Heart right ventricle (tissue), 16 donors: ENCODE data around the gene TMEM207. TPM values are rescaled to one million over a fixed set of nuclear protein-coding genes. Genes with fewer than 3 reads are reported as not detected.

Experiments used
- ATAC-seq, 8 donors: fragments of 200-7000 bp; cut with Tn5 transposase; one replicate each; pipeline ENCODE4 v1.9.1; 2020; ENCODE audit warnings: mild to moderate bottlenecking in 8 of 8, moderate library complexity in 8 of 8, moderate number of reproducible peaks in 1 of 8
- DNase-seq, 2 donors: peaks; one replicate each; pipeline ENCODE4 v3.0.0-alpha.2; 2020
- H3K27ac ChIP-seq, 10 donors: fragments of 200-600 bp; sonication (generic) in 2 of 10; one replicate each; pipeline versions ENCODE4 v1.5.0 to v1.8.0; 2020 to 2022; ENCODE audit warnings: mild to moderate bottlenecking in 3 of 10
- H3K27me3 ChIP-seq, 7 donors: fragments of 200-600 bp; one replicate each; pipeline ENCODE4 v1.8.0; 2021 to 2022; ENCODE audit warnings: mild to moderate bottlenecking in 2 of 7
- H3K36me3 ChIP-seq, 9 donors: fragments of 200-600 bp; sonication (generic) in 1 of 9; one replicate each; pipeline versions ENCODE4 v1.5.0 to v1.8.0; 2020 to 2022; ENCODE audit warnings: mild to moderate bottlenecking in 2 of 9
- H3K4me1 ChIP-seq, 9 donors: fragments of 200-600 bp; sonication (generic) in 1 of 9; one replicate each; pipeline versions ENCODE4 v1.5.0 to v1.8.0; 2020 to 2022; ENCODE audit warnings: mild to moderate bottlenecking in 4 of 9
- H3K4me3 ChIP-seq, 10 donors: fragments of 200-600 bp; sonication (generic) in 2 of 10; one replicate each; pipeline versions ENCODE4 v1.5.0 to v1.8.0; 2020 to 2022; ENCODE audit warnings: mild to moderate bottlenecking in 7 of 10, moderate library complexity in 2 of 10
- H3K9me3 ChIP-seq, 11 donors: fragments of 200-600 bp in 10 of 11; sonication (generic) in 2 of 11; one replicate each; pipeline versions ENCODE4 v1.5.0 to v1.8.0; 2013 to 2022; ENCODE audit warnings: mild to moderate bottlenecking in 2 of 11, control low read depth in 1 of 11, moderate library complexity in 1 of 11
- CTCF ChIP-seq, 9 donors: fragments of 200-600 bp; sonication (generic) in 2 of 9; IDR thresholded peaks; one replicate each; pipeline versions ENCODE4 v1.5.0 to v1.8.0; 2021 to 2022; ENCODE audit warnings: antibody characterized with exemption in 9 of 9, mild to moderate bottlenecking in 5 of 9, moderate library complexity in 1 of 9
- WGBS, 2 donors: extraction: QIAGEN DNeasy Blood & Tissue Kit; methylation state at CpG; one replicate each; pipeline ENCODE4 v1.1.7; 2013; ENCODE audit warnings: inconsistent platforms in 1 of 2; 5-methylcytosine and 5-hydroxymethylcytosine counted together
- intact Hi-C, 10 donors: fragments of 100-400 bp; cut with DNase I; formaldehyde crosslinking; loops; one replicate each; pipeline versions ENCODE4 v1.11.1 to v1.14.2; 2022
- polyA plus RNA-seq, 2 donors: library from polyadenylated mRNA; stranded (reverse); fragments of 200-250 nt; gene quantifications; one replicate each; pipeline ENCODE4 v1.2.3, GENCODE V29; 2013
- total RNA-seq, 10 donors: library from RNA; stranded (reverse); fragmentation: NEBNext Ultra II Directional in 3 of 10; extraction: Animal tissue kit (Norgen Biotek cat#: 25700) in 3 of 10; gene quantifications; one replicate each; pipeline versions ENCODE4 v1.2.1 to v1.2.4, GENCODE V29; 2021 to 2023
- donor health status: Arrhythmogenic right ventricular cardiomyopathy.
- donor health status: ischemic (EF 13 %, LVEDD 7.1; RV severe dilation, severe dysfunction).
- donor health status: healthy with polysubstance abuse.
- donor health status: DM: no; HTN: yes; CAD: no.
- donor health status: DM: no; HTN: no; CAD: no.
- donor health status: ischemic (EF 25% LVEDD 6.9; RV normal size, moderate dysfunction).
- donor health status: ischemic (EF 25% LVEDD 5.7; RV mildly dilated, moderate dysfunction).
- donor health status: healthy.
- donor health status: DM: yes; HTN: yes; CAD: no.
- donor health status: Ischemic cardiomyopathy.
- donor health status: ischemic (EF 35%, LVEDD 5.7; RV mildly dilated, moderate dysfunction).
- donor health status: nonischemic (EF 11% LVEDD 7.7; RV severe dilation, severe dysfunction).
- donor health status: DM: yes; HTN: yes; CAD: no.
- donor health status: PGD.
- donor health status: ischemic (EF 29% LVEDD 5.4; RV normal size, mild dysfunction).
- donor health status: nonischemic (EF 23%, LVEDD 6.1; RV moderate dilation, normal function).

The TMEM207 gene
- total and polyA plus RNA-seq, 12 donors = not detected

- ATAC-seq = no peak
- WGBS, 2 donors = 15 to 21% methylated on average over 2 of the region's 2 CpGs
- intact Hi-C loops = no loop called here
These were observed 8.3 kb upstream of the TMEM207 start for GRCh38 chr3:190458040-190458439.

DNA sequence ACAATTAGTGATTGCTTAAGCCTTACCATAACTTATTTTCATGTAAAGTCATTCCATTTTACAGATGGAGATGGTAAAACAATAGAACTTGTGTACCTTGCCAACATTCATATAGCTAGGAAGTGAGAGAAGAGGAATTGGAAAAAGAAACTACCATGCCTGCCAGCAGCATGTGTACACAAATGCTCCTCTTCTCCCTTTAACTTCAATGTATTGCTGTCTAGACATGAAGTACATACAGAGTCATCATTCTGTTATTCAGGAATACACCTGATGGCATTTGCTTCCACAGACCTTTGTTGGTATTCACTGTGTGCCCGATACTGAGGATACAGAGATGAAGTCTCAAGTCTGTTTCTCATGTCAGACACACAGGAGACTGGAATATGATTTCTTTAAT is 7.1 kb upstream of the TMEM207 start:
- ATAC-seq = no peak
- intact Hi-C loops = no loop called here
- H3K36me3 ChIP-seq = no peaks in the 10 kb centered on the region
- no peaks in the 10 kb centered on the region for H3K27me3 ChIP-seq
- no peak for DNase-seq
- no peak overlapping the region for H3K4me3 ChIP-seq
- H3K9me3 ChIP-seq = no peaks in the 10 kb centered on the region
- H3K27ac ChIP-seq = no peak overlapping the region
- no peak for TF ChIP-seq CTCF (IDR thresholded peaks at IDR 0.05)
- 91 to 95% methylated on average over 1 of the region's 1 CpG for WGBS, 2 donors
- H3K4me1 ChIP-seq = no peaks in the 10 kb centered on the region

More at GRCh38 chr3:190458040-190458439, 8.3 kb upstream of the TMEM207 start:
- no peaks in the 10 kb centered on the region for H3K27me3 ChIP-seq
- no peak overlapping the region for H3K4me3 ChIP-seq
- H3K36me3 ChIP-seq = no peaks in the 10 kb centered on the region
- no peak overlapping the region for H3K27ac ChIP-seq
- H3K4me1 ChIP-seq = no peaks in the 10 kb centered on the region
- DNase-seq = no peak
- TF ChIP-seq CTCF (IDR thresholded peaks at IDR 0.05) = peak in 1 of 9 donors; percentile 14
- no peaks in the 10 kb centered on the region for H3K9me3 ChIP-seq

DNA sequence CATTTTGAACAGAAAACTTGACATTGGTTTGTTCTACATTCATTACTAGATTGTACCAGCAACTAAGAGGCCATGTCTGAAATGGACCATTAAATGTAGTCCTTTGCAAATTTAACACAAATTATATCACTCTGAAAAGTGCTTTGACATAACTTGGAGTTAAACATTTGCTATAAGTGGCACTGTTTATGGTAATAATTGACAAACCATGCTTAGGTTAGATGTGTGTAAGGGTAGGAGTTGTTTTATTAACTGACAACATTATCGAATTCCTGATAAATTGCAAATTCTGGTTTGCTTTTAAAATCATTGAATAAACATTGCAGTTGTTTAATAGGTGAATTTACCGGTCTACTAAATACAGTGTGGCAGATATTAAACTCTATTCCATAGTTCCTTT is 6.1 kb upstream of the TMEM207 start:
- DNase-seq (no peak), ATAC-seq (no peak)
- 94 to 95% methylated on average over 2 of the region's 2 CpGs for WGBS, 2 donors
- no peaks in the 10 kb centered on the region for H3K9me3 ChIP-seq
- H3K36me3 ChIP-seq = no peaks in the 10 kb centered on the region
- no peaks in the 10 kb centered on the region for H3K27me3 ChIP-seq
- TF ChIP-seq CTCF (IDR thresholded peaks at IDR 0.05) = no peak
- intact Hi-C loops = no loop called here
- no peak overlapping the region for H3K27ac ChIP-seq
- H3K4me1 ChIP-seq = no peaks in the 10 kb centered on the region
- no peak overlapping the region for H3K4me3 ChIP-seq

- Histone ChIP-seq H3K4me1 (peaks cover 0 to 6% (median 0%) of the 10 kb centered on the region in 9 donors), H3K36me3 (no peaks in the 10 kb centered on the region), H3K27me3 (peaks cover 0 to 3% (median 0%) of the 10 kb centered on the region in 7 donors), H3K9me3 (no peaks in the 10 kb centered on the region), H3K27ac (no peak overlapping the region), H3K4me3 (no peak overlapping the region)
- ATAC-seq = no peak
- no peak for TF ChIP-seq CTCF (IDR thresholded peaks at IDR 0.05)
- DNase-seq = no peak
- intact Hi-C loops = no loop called here
- 85 to 88% methylated on average over 2 of the region's 2 CpGs for WGBS, 2 donors
These were observed 1.4 kb downstream of the TMEM207 start for GRCh38 chr3:190448256-190448655.
